C4-2B (cell line): Measurements from ENCODE around the gene ENO2.

ENCODE experiments used
- CTCF ChIP-seq: fragments of 450-650 bp; conservative IDR thresholded peaks from 2 replicates; pipeline ENCODE4 v1.5.1; 2017; ENCODE audit warnings: mild to moderate bottlenecking
- ZFX ChIP-seq: fragments of 450-650 bp; IDR thresholded peaks from 2 replicates; pipeline ENCODE4 v1.6.1; 2017

- TF ChIP-seq CTCF (no peak), ZFX (no peak)
Measured at GRCh38 chr12:6936194-6936635, 21.8 kb downstream of the ENO2 start.
